ENCODE data around the gene NGLY1.

The NGLY1 gene

GRCh38 chr3:25784971-25785370 is 1.7 kb upstream of the NGLY1 start:
- DNase-seq (ENCODE audit: low read depth in 2 of 2): no peak

GRCh38 chr3:25783661-25784512 is 644 bp upstream of the NGLY1 start:
- DNase-seq (ENCODE audit: low read depth in 2 of 2): no peak

GRCh38 chr3:25782636-25782937 is 656 bp downstream of the NGLY1 start:
- DNase-seq (ENCODE audit: low read depth in 2 of 2): no peak

- no peak for DNase-seq (ENCODE audit: low read depth in 2 of 2)
Measured at GRCh38 chr3:25781758-25782594, 1.3 kb downstream of the NGLY1 start.

GRCh38 chr3:25781145-25781757 is 2.0 kb downstream of the NGLY1 start:
- no peak for DNase-seq (ENCODE audit: low read depth in 2 of 2)

GRCh38 chr3:25780618-25781017 is 2.6 kb downstream of the NGLY1 start:
- no peak for DNase-seq (ENCODE audit: low read depth in 2 of 2)

GRCh38 chr3:25775936-25776335 is 7.3 kb downstream of the NGLY1 start:
- no peak for DNase-seq (ENCODE audit: low read depth in 2 of 2)

- DNase-seq (ENCODE audit: low read depth in 2 of 2): no peak
Measured at GRCh38 chr3:25768851-25769250, 14.4 kb downstream of the NGLY1 start.

GRCh38 chr3:25751725-25752124 is 31.5 kb downstream of the NGLY1 start:
- DNase-seq (ENCODE audit: low read depth in 2 of 2): no peak

GRCh38 chr3:25751048-25751447 is 32.2 kb downstream of the NGLY1 start:
- DNase-seq (ENCODE audit: low read depth in 2 of 2): no peak

- no peak for DNase-seq (ENCODE audit: low read depth in 2 of 2)
Measured at GRCh38 chr3:25749031-25749581, 34.1 kb downstream of the NGLY1 start.

- no peak for DNase-seq (ENCODE audit: low read depth in 2 of 2)
Measured at GRCh38 chr3:25748189-25748588, 35.1 kb downstream of the NGLY1 start.

- DNase-seq (ENCODE audit: low read depth in 2 of 2): no peak
Measured at GRCh38 chr3:25747033-25747432, 36.2 kb downstream of the NGLY1 start.

GRCh38 chr3:25744470-25744869 is 38.8 kb downstream of the NGLY1 start:
- no peak for DNase-seq (ENCODE audit: low read depth in 2 of 2)

- no peak for DNase-seq (ENCODE audit: low read depth in 2 of 2)
Measured at GRCh38 chr3:25728101-25728500, 55.1 kb downstream of the NGLY1 start.

- no peak for DNase-seq (ENCODE audit: low read depth in 2 of 2)
Measured at GRCh38 chr3:25727316-25727715, 55.9 kb downstream of the NGLY1 start.

- no peak for DNase-seq (ENCODE audit: low read depth in 2 of 2)
Measured at GRCh38 chr3:25725810-25726209, 57.4 kb downstream of the NGLY1 start.

GRCh38 chr3:25724948-25725645 is 58.1 kb downstream of the NGLY1 start:
- no peak for DNase-seq (ENCODE audit: low read depth in 2 of 2)

GRCh38 chr3:25723802-25724201 is 59.4 kb downstream of the NGLY1 start:
- no peak for DNase-seq (ENCODE audit: low read depth in 2 of 2)

- no peak for DNase-seq (ENCODE audit: low read depth in 2 of 2)
Measured at GRCh38 chr3:25719321-25719720, 63.9 kb downstream of the NGLY1 start.

- DNase-seq (ENCODE audit: low read depth in 2 of 2): no peak
Measured at GRCh38 chr3:25713341-25713985, 69.8 kb downstream of the NGLY1 start.
